Upper lobe of left lung (tissue), 6 donors: ENCODE results near the gene PSG6. TPM values are rescaled to one million over a fixed set of nuclear protein-coding genes. Genes with fewer than 3 reads are reported as not detected.
"Not testable (repeated sequence)": the region's sequence is repeated elsewhere in the genome, so short reads cannot be mapped to it uniquely, and the experiment has no call there.

Source experiments
- ATAC-seq, 2 donors: fragments of 200-7000 bp; cut with Tn5 transposase; one replicate each; pipeline ENCODE4 v1.9.1; 2022; ENCODE audit warnings: mild to moderate bottlenecking in 2 of 2, moderate library complexity in 2 of 2; ENCODE audit not compliant: low FRiP score in 2 of 2
- DNase-seq, 2 donors: peaks; one replicate each; pipeline ENCODE4 v3.0.0-alpha.2; 2019 to 2020
- H3K27ac ChIP-seq, 4 donors: fragments of 200-600 bp; sonication (generic); one replicate each; pipeline ENCODE4 v1.5.1; 2016 to 2019
- H3K27me3 ChIP-seq, 4 donors: fragments of 200-600 bp; sonication (generic); one replicate each; pipeline ENCODE4 v1.5.1; 2017 to 2019
- H3K36me3 ChIP-seq, 4 donors: fragments of 200-600 bp; sonication (generic); one replicate each; pipeline ENCODE4 v1.5.1; 2016 to 2019
- H3K4me1 ChIP-seq, 4 donors: fragments of 200-600 bp; sonication (generic); one replicate each; pipeline ENCODE4 v1.5.1; 2018 to 2019
- H3K4me3 ChIP-seq, 4 donors: fragments of 200-600 bp; sonication (generic); one replicate each; pipeline ENCODE4 v1.5.1; 2017 to 2019; ENCODE audit warnings: mild to moderate bottlenecking in 2 of 4, moderate library complexity in 1 of 4
- H3K9me3 ChIP-seq, 4 donors: fragments of 200-600 bp; sonication (generic); one replicate each; pipeline ENCODE4 v1.5.1; 2018 to 2019
- EP300 ChIP-seq, 4 donors: sonication (generic); formaldehyde crosslinking; IDR thresholded peaks; one replicate each; pipeline ENCODE4 v1.5.1; 2017; ENCODE audit warnings: antibody characterized with exemption in 4 of 4, control low read depth in 2 of 4
- POLR2A ChIP-seq, 4 donors: fragments of 450-650 bp; IDR thresholded peaks; one replicate each; pipeline ENCODE4 v1.5.1; 2016 to 2017; ENCODE audit warnings: antibody characterized with exemption in 4 of 4, mild to moderate bottlenecking in 2 of 4
- POLR2AphosphoS5 ChIP-seq, 2 donors: sonication (generic); formaldehyde crosslinking; IDR thresholded peaks; one replicate each; pipeline ENCODE4 v1.5.1; 2017; ENCODE audit warnings: antibody characterized with exemption in 2 of 2
- WGBS, 2 donors: methylation state at CpG; one replicate each; pipeline ENCODE4 v1.1.5; 2017 to 2018; 5-methylcytosine and 5-hydroxymethylcytosine counted together
- total RNA-seq, 6 donors: library from RNA; depleted of rRNA in 4 of 6; stranded (reverse); fragments of >200 nt in 4 of 6; gene quantifications; one replicate each; pipeline versions ENCODE4 v1.1.0 to v1.2.1, GENCODE V29; 2016 to 2021
- TF ChIP-seq, protein P1 (sequence below), 6 experiments: fragments of 450-650 bp in 4 of 6; fragments of 200-600 bp in 2 of 6; sonication (generic) in 2 of 6; IDR thresholded peaks; one replicate each; pipeline ENCODE4 v1.5.1; 2016 to 2019; ENCODE audit warnings: antibody characterized with exemption in 6 of 6
- donor health status: DM: no; HTN: no; CAD: no; lungs with moderate emphysema.
- donor health status: DM: no; HTN: yes; CAD: no; lungs with severe emphysema.

PSG6 gene
- total RNA-seq, 6 donors from 2014 or later: not detected

DNA sequence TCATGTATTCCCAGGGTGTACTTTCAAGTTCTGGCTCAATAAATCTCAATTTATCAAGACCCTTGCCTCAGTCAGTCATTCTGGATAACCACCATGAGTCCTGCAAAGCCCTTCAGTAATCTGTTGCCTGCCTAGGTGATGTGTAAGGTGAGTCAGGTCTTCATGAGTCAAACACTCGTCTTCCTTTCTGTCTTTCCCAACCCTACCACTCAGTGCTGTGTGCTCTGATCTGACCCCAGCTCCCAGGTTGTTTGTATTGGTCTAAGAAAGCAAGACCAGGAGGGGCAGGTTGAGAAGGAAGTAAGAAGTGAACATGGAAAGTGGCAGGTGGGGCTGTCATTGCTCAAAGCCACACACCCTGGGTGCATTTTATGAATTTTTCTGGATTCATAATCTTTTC, 20.0 kb downstream of the PSG6 start:
- not testable (repeated sequence) for H3K9me3 ChIP-seq, H3K4me1 ChIP-seq, H3K27ac ChIP-seq, H3K27me3 ChIP-seq, DNase-seq, H3K36me3 ChIP-seq, ATAC-seq, H3K4me3 ChIP-seq
- 9 to 13% methylated on average over 1 of the region's 1 CpG for WGBS, 2 donors

- ATAC-seq, DNase-seq, H3K27me3 ChIP-seq, H3K27ac ChIP-seq, H3K4me3 ChIP-seq, H3K4me1 ChIP-seq, H3K36me3 ChIP-seq: not testable (repeated sequence)
- peaks cover 0 to 11% (median 4%) of the 10 kb centered on the region in 4 donors for H3K9me3 ChIP-seq
- WGBS, 2 donors: 83 to 90% methylated on average over 6 to 7 of the region's 7 CpGs
Measured at GRCh38 chr19:42890446-42890845, 27.2 kb downstream of the PSG6 start.

- not testable (repeated sequence) for H3K9me3 ChIP-seq, H3K27me3 ChIP-seq, H3K27ac ChIP-seq, ATAC-seq, DNase-seq, H3K4me3 ChIP-seq, H3K4me1 ChIP-seq, H3K36me3 ChIP-seq
Measured at GRCh38 chr19:42887876-42888445, 29.7 kb downstream of the PSG6 start.

DNA sequence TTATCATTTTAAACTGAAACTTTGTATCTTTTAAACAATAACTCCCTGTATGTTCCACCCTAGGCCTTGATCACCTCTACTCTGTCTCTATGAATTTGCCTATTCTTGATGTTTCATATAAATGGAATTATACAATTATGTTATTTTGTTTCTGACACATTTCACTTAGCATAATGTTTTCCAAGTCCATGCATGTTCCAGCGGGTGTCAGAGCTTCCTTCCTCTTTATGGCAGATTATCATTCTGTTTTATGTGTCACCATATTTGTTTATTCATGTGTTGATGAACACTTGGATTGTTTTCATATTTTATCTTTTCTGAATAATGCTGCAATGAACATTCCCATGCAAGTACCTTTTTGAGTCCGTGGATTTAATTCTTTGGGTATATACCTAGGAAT, 35.0 kb downstream of the PSG6 start:
- 68 to 78% methylated on average over 2 of the region's 2 CpGs for WGBS, 2 donors

DNA sequence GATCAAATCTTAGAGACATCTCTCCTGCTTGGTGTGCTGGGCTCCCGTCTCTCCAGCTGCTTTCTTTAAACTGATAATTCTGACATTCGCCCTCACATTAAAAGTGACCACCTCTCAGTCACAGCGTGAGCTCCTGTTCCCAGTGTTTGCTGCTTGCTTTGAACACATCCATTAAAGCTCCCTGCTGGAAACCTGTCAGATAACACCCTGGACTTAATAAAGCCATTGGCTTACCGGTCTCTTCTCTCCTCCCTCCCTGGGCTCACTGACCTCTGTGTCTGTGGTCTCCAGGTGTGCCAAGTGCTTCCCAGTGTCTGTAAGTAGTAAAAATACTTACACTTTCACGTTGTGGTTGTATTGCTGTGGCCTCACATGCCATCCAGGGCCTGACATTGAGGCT, 35.7 kb downstream of the PSG6 start:
- not testable (repeated sequence) for H3K4me1 ChIP-seq, H3K36me3 ChIP-seq, DNase-seq, H3K4me3 ChIP-seq, H3K27me3 ChIP-seq, H3K27ac ChIP-seq, ATAC-seq, H3K9me3 ChIP-seq
- WGBS, 2 donors: 51 to 52% methylated on average over 5 of the region's 5 CpGs

More for the DNA sequence above, 35.0 kb downstream of the PSG6 start:
- H3K4me1 ChIP-seq, H3K27me3 ChIP-seq, DNase-seq, H3K27ac ChIP-seq, H3K36me3 ChIP-seq, H3K4me3 ChIP-seq, ATAC-seq, H3K9me3 ChIP-seq: not testable (repeated sequence)

DNA sequence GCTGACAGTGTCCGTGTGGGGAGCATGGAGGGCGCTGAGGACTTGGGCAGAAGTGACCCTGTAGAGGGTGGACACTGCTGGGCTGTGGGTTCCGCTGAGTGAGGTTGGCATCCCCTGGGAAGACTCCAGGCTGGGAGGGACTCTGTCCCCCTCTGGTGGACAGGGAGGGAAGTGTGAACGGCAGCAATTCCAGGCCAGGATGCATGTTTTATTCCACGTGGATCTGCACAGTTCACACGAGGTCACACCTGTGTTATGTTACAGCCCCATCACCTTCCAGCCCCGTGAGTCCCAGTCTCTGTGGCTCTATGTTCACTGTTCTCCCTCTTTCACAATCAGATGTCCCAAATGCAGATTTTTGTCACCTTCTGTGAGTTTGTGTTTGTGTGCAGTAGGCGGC, 36.4 kb downstream of the PSG6 start:
- WGBS, 2 donors: 66 to 76% methylated on average over 5 to 8 of the region's 8 CpGs
- ATAC-seq, H3K27ac ChIP-seq, H3K4me1 ChIP-seq, H3K9me3 ChIP-seq, H3K27me3 ChIP-seq, H3K4me3 ChIP-seq, DNase-seq, H3K36me3 ChIP-seq: not testable (repeated sequence)

DNA sequence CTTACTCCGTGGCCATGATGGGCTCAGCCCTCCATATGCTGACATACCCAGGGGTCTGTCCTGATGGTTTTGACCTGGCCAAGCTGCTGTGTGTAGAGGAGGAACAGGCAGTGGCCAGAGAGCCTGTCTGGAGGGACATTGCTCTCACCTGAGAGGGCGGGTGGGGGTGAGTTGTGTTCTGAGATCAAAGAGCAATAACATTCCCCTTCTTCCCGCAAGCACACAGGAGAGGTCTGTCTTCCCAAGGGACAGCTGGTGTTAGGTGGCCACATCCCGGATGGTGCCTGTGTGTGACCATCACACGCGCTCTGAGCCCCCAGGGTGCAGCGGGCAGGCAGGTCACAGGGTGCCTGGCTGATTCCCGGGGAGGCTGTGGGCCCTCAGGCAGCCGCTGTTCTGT, 37.1 kb downstream of the PSG6 start:
- H3K9me3 ChIP-seq, H3K4me3 ChIP-seq, H3K4me1 ChIP-seq, H3K27me3 ChIP-seq, H3K27ac ChIP-seq, DNase-seq, ATAC-seq, H3K36me3 ChIP-seq: not testable (repeated sequence)
- WGBS, 2 donors: 86 to 91% methylated on average over 8 to 9 of the region's 9 CpGs

GRCh38 chr19:42879613-42880012, 38.1 kb downstream of the PSG6 start, which contains the start of gene PSG1:
Gene PSG1, minus strand, starts transcription at chr19:42879713. Its CDS starts 132 bp downstream, at chr19:42879581.
- Histone ChIP-seq H3K27me3 (no peaks in the 10 kb centered on the region), H3K4me1 (no peaks in the 10 kb centered on the region), H3K9me3 (no peaks in the 10 kb centered on the region), H3K27ac (no peak within 1 kb of the TSS), H3K36me3 (no peaks in the 10 kb centered on the region), H3K4me3 (no peak within 1 kb of the TSS)
- ATAC-seq (no peak), DNase-seq (no peak)
- TF ChIP-seq POLR2AphosphoS5 (IDR thresholded peaks at IDR 0.05) (no peak), EP300 (IDR thresholded peaks at IDR 0.05) (no peak), POLR2A (IDR thresholded peaks at IDR 0.05) (no peak)
- TF ChIP-seq, protein P1, sequence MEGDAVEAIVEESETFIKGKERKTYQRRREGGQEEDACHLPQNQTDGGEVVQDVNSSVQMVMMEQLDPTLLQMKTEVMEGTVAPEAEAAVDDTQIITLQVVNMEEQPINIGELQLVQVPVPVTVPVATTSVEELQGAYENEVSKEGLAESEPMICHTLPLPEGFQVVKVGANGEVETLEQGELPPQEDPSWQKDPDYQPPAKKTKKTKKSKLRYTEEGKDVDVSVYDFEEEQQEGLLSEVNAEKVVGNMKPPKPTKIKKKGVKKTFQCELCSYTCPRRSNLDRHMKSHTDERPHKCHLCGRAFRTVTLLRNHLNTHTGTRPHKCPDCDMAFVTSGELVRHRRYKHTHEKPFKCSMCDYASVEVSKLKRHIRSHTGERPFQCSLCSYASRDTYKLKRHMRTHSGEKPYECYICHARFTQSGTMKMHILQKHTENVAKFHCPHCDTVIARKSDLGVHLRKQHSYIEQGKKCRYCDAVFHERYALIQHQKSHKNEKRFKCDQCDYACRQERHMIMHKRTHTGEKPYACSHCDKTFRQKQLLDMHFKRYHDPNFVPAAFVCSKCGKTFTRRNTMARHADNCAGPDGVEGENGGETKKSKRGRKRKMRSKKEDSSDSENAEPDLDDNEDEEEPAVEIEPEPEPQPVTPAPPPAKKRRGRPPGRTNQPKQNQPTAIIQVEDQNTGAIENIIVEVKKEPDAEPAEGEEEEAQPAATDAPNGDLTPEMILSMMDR (IDR thresholded peaks at IDR 0.05): no peak
- WGBS, 2 donors: 33 to 74% methylated on average over 2 of the region's 2 CpGs

GRCh38 chr19:42876596-42876995, 41.1 kb downstream of the PSG6 start:
- not testable (repeated sequence) for H3K27me3 ChIP-seq

GRCh38 chr19:42875881-42876280, 41.8 kb downstream of the PSG6 start:
- not testable (repeated sequence) for H3K4me1 ChIP-seq, H3K4me3 ChIP-seq, H3K27me3 ChIP-seq, DNase-seq, H3K9me3 ChIP-seq, H3K36me3 ChIP-seq, H3K27ac ChIP-seq, ATAC-seq
- 36 to 58% methylated on average over 1 of the region's 1 CpG for WGBS, 2 donors

More at GRCh38 chr19:42876596-42876995, 41.1 kb downstream of the PSG6 start:
- not testable (repeated sequence) for ATAC-seq, H3K9me3 ChIP-seq, DNase-seq, H3K36me3 ChIP-seq, H3K4me3 ChIP-seq, H3K27ac ChIP-seq, H3K4me1 ChIP-seq

GRCh38 chr19:42874901-42875813, 42.5 kb downstream of the PSG6 start:
- ATAC-seq, H3K27me3 ChIP-seq, H3K4me1 ChIP-seq, DNase-seq, H3K9me3 ChIP-seq, H3K36me3 ChIP-seq, H3K27ac ChIP-seq, H3K4me3 ChIP-seq: not testable (repeated sequence)
- 67 to 71% methylated on average over 4 of the region's 4 CpGs for WGBS, 2 donors

DNA sequence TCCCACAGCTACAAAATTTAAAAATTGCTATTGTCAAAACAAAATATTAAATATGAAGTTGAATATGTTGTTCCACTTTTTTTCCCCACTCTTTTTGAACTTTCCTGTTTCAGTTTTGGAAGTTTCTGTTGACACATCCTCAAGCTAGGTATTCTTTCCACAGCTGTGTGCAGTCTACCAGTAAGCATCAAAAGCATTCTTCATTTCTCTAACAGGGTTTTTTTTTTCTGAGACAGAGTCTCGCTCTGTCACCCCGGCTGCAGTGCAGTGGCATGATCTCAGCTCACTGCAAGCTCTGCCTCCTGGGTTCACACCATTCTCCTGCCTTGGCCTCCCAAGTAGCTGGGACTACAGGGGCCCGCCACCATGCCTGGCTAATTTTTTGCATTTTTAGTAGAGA, 43.6 kb downstream of the PSG6 start:
- not testable (repeated sequence) for H3K27ac ChIP-seq

More for the DNA sequence above, 43.6 kb downstream of the PSG6 start:
- not testable (repeated sequence) for H3K27me3 ChIP-seq, H3K9me3 ChIP-seq, DNase-seq, H3K36me3 ChIP-seq, ATAC-seq, H3K4me1 ChIP-seq, H3K4me3 ChIP-seq
- WGBS, 2 donors: 61 to 82% methylated on average over 3 of the region's 3 CpGs
